Measurements from ENCODE around the gene PCDH11Y. TPM values are rescaled to one million over a fixed set of nuclear protein-coding genes. Genes with fewer than 3 reads are reported as not detected.
"Not testable (repeated sequence)": the region's sequence is repeated elsewhere in the genome, so short reads cannot be mapped to it uniquely, and the experiment has no call there.

PCDH11Y gene
- total and polyA plus RNA-seq, 10 of the 15 experiments (the other 5 are each of a cell fraction or from before 2014, with no cell fraction given) = not detected

DNA sequence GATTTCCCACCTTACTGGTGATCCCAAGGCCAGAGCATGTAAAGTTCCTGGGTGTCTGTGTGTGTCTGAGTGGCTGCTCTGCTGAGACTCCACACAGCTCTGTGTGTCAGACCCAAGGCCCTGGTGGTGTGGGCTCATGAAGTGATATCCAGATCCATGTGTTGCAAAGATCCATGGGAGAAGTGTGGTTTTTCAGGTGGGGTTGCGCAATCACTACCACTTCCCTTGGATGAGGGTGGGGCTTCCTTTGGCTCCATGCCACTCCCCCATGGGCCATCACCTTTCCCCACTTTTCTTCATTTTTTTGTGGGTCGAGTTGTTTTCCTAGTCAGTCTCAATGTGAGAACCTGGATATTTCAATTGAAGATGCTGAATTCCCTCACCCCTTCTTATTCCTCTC, 182.9 kb downstream of the PCDH11Y start:
- CTCF ChIA-PET; H3K27ac ChIP-seq (ENCODE audit: control insufficient read depth, insufficient read depth); H3K4me3 ChIP-seq; H4K20me1 ChIP-seq (ENCODE audit: control insufficient read depth, insufficient read depth); ATAC-seq; SMC1A ChIA-PET (ENCODE audit: uncharacterized antibody, unreplicated experiment); H2AFZ ChIP-seq (ENCODE audit: control insufficient read depth, low read depth, low read length); H3K4me1 ChIP-seq (ENCODE audit: control insufficient read depth, insufficient read depth, low read length); in situ Hi-C loops (cut with MboI); H3K79me2 ChIP-seq (ENCODE audit: control insufficient read depth, insufficient read depth, low read length); H3K9me3 ChIP-seq (replicated peaks; ENCODE audit: control insufficient read depth, insufficient read depth, low read length); DNase-seq (ENCODE audit: low read depth, low spot score); H3K9ac ChIP-seq (ENCODE audit: control insufficient read depth, insufficient read depth, low read length); H3K36me3 ChIP-seq (ENCODE audit: control insufficient read depth in 2 of 2, insufficient read depth in 2 of 2, low read length in 1 of 2); intact Hi-C loops (cut with micrococcal nuclease; ENCODE audit: unreplicated experiment); H3K27me3 ChIP-seq (replicated peaks in 1 of 2; ENCODE audit: control insufficient read depth in 2 of 2, insufficient read depth in 2 of 2, low read length in 1 of 2); POLR2A ChIA-PET; H3K4me2 ChIP-seq (ENCODE audit: control insufficient read depth, insufficient read depth); BruUV-seq (replicated peaks); RAD21 ChIA-PET (ENCODE audit: unreplicated experiment); FAIRE-seq: not testable (repeated sequence)
- WGBS (ENCODE audit: insufficient coverage, insufficient replicate concordance, low lambda C conversion rate, missing lambda C conversion rate) = no CpG with 5 or more reads among the region's 2 CpGs

DNA sequence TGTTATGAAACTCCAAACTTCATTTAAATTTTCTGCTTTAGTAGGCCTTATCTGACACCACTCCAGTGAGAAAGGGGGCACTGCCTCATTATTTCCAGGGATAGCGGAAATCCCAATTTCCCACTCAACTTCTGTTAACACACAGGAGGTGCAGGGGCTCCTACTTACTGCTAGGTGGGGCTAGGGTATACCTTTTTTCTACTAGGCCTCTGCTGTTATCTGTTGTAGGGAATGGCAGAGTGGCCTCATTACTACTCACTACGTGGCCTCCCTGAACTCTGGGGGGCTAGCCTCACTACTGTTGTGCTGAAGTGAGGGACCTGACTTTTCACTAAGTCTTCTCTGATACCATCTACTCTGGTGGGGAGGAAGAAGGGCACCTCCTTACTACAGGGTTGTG, 215.0 kb downstream of the PCDH11Y start:
- H3K27ac ChIP-seq (ENCODE audit: control insufficient read depth, insufficient read depth); POLR2A ChIA-PET; BruUV-seq (replicated peaks); RAD21 ChIA-PET (ENCODE audit: unreplicated experiment); H2AFZ ChIP-seq (ENCODE audit: control insufficient read depth, low read depth, low read length); H3K4me1 ChIP-seq (ENCODE audit: control insufficient read depth, insufficient read depth, low read length); SMC1A ChIA-PET (ENCODE audit: uncharacterized antibody, unreplicated experiment); in situ Hi-C loops (cut with MboI); H3K9ac ChIP-seq (ENCODE audit: control insufficient read depth, insufficient read depth, low read length); ATAC-seq; H3K4me2 ChIP-seq (ENCODE audit: control insufficient read depth, insufficient read depth); CTCF ChIA-PET; DNase-seq (ENCODE audit: low read depth, low spot score); H3K79me2 ChIP-seq (ENCODE audit: control insufficient read depth, insufficient read depth, low read length); H3K4me3 ChIP-seq; H3K36me3 ChIP-seq (ENCODE audit: control insufficient read depth in 2 of 2, insufficient read depth in 2 of 2, low read length in 1 of 2); H3K27me3 ChIP-seq (replicated peaks in 1 of 2; ENCODE audit: control insufficient read depth in 2 of 2, insufficient read depth in 2 of 2, low read length in 1 of 2); H3K9me3 ChIP-seq (replicated peaks; ENCODE audit: control insufficient read depth, insufficient read depth, low read length); H4K20me1 ChIP-seq (ENCODE audit: control insufficient read depth, insufficient read depth); FAIRE-seq; intact Hi-C loops (cut with micrococcal nuclease; ENCODE audit: unreplicated experiment): not testable (repeated sequence)
- WGBS (ENCODE audit: insufficient coverage, insufficient replicate concordance, low lambda C conversion rate, missing lambda C conversion rate) = no CpG with 5 or more reads among the region's 2 CpGs

- H3K36me3 ChIP-seq (ENCODE audit: control insufficient read depth in 2 of 2, insufficient read depth in 2 of 2, low read length in 1 of 2); H3K9ac ChIP-seq (ENCODE audit: control insufficient read depth, insufficient read depth, low read length); FAIRE-seq; ATAC-seq; H3K27me3 ChIP-seq (replicated peaks in 1 of 2; ENCODE audit: control insufficient read depth in 2 of 2, insufficient read depth in 2 of 2, low read length in 1 of 2); RAD21 ChIA-PET (ENCODE audit: unreplicated experiment); DNase-seq (ENCODE audit: low read depth, low spot score); H3K79me2 ChIP-seq (ENCODE audit: control insufficient read depth, insufficient read depth, low read length); H3K4me2 ChIP-seq (ENCODE audit: control insufficient read depth, insufficient read depth); H3K4me1 ChIP-seq (ENCODE audit: control insufficient read depth, insufficient read depth, low read length); BruUV-seq (replicated peaks); in situ Hi-C loops (cut with MboI); H3K4me3 ChIP-seq; H3K9me3 ChIP-seq (replicated peaks; ENCODE audit: control insufficient read depth, insufficient read depth, low read length); intact Hi-C loops (cut with micrococcal nuclease; ENCODE audit: unreplicated experiment); CTCF ChIA-PET; H3K27ac ChIP-seq (ENCODE audit: control insufficient read depth, insufficient read depth); H4K20me1 ChIP-seq (ENCODE audit: control insufficient read depth, insufficient read depth); SMC1A ChIA-PET (ENCODE audit: uncharacterized antibody, unreplicated experiment); POLR2A ChIA-PET; H2AFZ ChIP-seq (ENCODE audit: control insufficient read depth, low read depth, low read length): not testable (repeated sequence)
- WGBS (ENCODE audit: insufficient coverage, insufficient replicate concordance, low lambda C conversion rate, missing lambda C conversion rate) = no CpG with 5 or more reads among the region's 7 CpGs
Measured at GRCh38 chrY:5324931-5325330, 324.8 kb downstream of the PCDH11Y start.

DNA sequence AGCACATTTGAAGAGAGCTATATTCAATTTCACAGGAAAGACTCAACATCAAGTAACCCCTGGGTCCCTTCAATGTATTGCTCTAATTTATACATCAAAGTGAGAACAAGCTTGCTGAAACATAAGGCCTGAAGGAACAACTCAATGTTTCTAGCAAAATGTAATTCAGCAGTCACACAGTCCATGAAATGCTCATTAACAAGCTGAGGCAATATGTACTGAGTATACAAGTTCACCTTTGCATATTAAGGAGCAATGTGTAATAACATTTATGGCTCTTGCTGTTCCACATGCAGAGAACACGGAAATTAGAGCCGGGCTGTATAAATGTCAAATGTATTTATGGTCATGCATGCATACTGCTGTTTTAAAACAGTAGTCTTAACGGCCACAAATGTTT, 342.1 kb downstream of the PCDH11Y start:
- H4K20me1 ChIP-seq (ENCODE audit: control insufficient read depth, insufficient read depth); in situ Hi-C loops (cut with MboI); H3K9ac ChIP-seq (ENCODE audit: control insufficient read depth, insufficient read depth, low read length); H3K9me3 ChIP-seq (replicated peaks; ENCODE audit: control insufficient read depth, insufficient read depth, low read length); DNase-seq (ENCODE audit: low read depth, low spot score); RAD21 ChIA-PET (ENCODE audit: unreplicated experiment); ATAC-seq; POLR2A ChIA-PET; H3K36me3 ChIP-seq (ENCODE audit: control insufficient read depth in 2 of 2, insufficient read depth in 2 of 2, low read length in 1 of 2); H3K4me3 ChIP-seq; H2AFZ ChIP-seq (ENCODE audit: control insufficient read depth, low read depth, low read length); H3K27ac ChIP-seq (ENCODE audit: control insufficient read depth, insufficient read depth); H3K4me2 ChIP-seq (ENCODE audit: control insufficient read depth, insufficient read depth); CTCF ChIA-PET; intact Hi-C loops (cut with micrococcal nuclease; ENCODE audit: unreplicated experiment); H3K4me1 ChIP-seq (ENCODE audit: control insufficient read depth, insufficient read depth, low read length); FAIRE-seq; SMC1A ChIA-PET (ENCODE audit: uncharacterized antibody, unreplicated experiment); BruUV-seq (replicated peaks); H3K27me3 ChIP-seq (replicated peaks in 1 of 2; ENCODE audit: control insufficient read depth in 2 of 2, insufficient read depth in 2 of 2, low read length in 1 of 2); H3K79me2 ChIP-seq (ENCODE audit: control insufficient read depth, insufficient read depth, low read length): not testable (repeated sequence)
- no CpG with 5 or more reads among the region's 3 CpGs for WGBS (ENCODE audit: insufficient coverage, insufficient replicate concordance, low lambda C conversion rate, missing lambda C conversion rate)

Data from GM12878 (cell line).